ENCODE measurements around the gene GFPT1. TPM values are rescaled to one million over a fixed set of nuclear protein-coding genes. Genes with fewer than 3 reads are reported as not detected.

The GFPT1 gene
- total RNA-seq, 4 donors from 2014 or later = 15.3 to 40.4 (median 28.2) TPM

DNA sequence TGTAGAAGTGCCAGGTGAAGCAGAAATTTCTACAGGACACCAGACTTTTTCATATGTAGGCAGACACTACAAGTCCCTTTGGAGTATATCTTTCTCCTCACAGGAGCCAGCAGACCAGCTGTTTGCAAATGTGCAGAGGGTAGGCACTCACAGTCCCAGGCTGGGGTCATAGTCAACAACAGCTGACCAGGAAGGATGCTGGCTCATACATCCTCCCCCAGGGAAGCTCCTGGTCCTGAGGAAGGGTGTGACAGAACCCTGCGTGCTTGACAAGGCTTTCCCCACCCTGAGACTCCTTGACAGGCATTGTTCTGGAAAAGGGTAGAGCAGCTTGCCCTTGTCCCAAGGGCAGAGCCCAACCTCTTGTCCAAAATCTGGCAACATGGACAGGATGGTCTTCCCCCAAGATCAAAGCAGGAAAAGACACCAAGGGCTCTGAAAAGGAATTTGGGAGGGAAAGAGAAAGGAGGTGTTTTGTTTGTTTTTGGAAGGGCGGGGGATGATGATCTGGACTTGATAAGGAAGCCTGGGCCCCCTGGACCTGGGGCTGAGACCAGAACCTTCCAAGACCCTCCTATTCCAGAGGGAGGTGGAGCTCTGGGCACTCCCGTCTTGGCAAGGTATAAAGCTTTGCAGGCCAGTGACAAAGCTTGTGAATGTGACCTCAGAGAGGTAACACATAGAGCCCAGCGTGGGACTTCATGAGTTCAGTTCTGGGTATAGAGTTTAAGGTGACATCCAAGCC lies 87.1 kb downstream of the GFPT1 start:
- WGBS, 2 donors (ENCODE audit: low coverage in 1 of 2) = 68 to 83% methylated on average over 1 to 4 of the region's 4 CpGs
- no peaks in the 10 kb centered on the region for H3K27me3 ChIP-seq
- no peaks in the 10 kb centered on the region for H3K36me3 ChIP-seq
- no peak overlapping the region for H3K27ac ChIP-seq
- H3K4me1 ChIP-seq = no peaks in the 10 kb centered on the region
- no peak for ATAC-seq
- TF ChIP-seq EP300 (IDR thresholded peaks at IDR 0.05) (no peak), POLR2A (IDR thresholded peaks at IDR 0.05) (no peak), POLR2AphosphoS5 (IDR thresholded peaks at IDR 0.05) (no peak)
- TF ChIP-seq, protein P1, sequence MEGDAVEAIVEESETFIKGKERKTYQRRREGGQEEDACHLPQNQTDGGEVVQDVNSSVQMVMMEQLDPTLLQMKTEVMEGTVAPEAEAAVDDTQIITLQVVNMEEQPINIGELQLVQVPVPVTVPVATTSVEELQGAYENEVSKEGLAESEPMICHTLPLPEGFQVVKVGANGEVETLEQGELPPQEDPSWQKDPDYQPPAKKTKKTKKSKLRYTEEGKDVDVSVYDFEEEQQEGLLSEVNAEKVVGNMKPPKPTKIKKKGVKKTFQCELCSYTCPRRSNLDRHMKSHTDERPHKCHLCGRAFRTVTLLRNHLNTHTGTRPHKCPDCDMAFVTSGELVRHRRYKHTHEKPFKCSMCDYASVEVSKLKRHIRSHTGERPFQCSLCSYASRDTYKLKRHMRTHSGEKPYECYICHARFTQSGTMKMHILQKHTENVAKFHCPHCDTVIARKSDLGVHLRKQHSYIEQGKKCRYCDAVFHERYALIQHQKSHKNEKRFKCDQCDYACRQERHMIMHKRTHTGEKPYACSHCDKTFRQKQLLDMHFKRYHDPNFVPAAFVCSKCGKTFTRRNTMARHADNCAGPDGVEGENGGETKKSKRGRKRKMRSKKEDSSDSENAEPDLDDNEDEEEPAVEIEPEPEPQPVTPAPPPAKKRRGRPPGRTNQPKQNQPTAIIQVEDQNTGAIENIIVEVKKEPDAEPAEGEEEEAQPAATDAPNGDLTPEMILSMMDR (IDR thresholded peaks at IDR 0.05) = no peak
- no peak overlapping the region for H3K4me3 ChIP-seq
- peaks cover 0 to 7% (median 0%) of the 10 kb centered on the region in 3 donors for H3K9me3 ChIP-seq

GRCh38 chr2:69298862-69299261 lies 88.2 kb downstream of the GFPT1 start:
- Histone ChIP-seq H3K4me3 (no peak overlapping the region), H3K4me1 (no peaks in the 10 kb centered on the region), H3K27ac (no peak overlapping the region), H3K27me3 (no peaks in the 10 kb centered on the region), H3K36me3 (no peaks in the 10 kb centered on the region), H3K9me3 (peaks cover 0 to 2% (median 0%) of the 10 kb centered on the region in 3 donors)
- ATAC-seq = no peak
- 88 to 100% methylated on average over 1 to 2 of the region's 4 CpGs for WGBS, 2 donors (ENCODE audit: low coverage in 1 of 2)
- TF ChIP-seq POLR2AphosphoS5 (IDR thresholded peaks at IDR 0.05) = no peak
- TF ChIP-seq EP300 (IDR thresholded peaks at IDR 0.05) = no peak
- TF ChIP-seq, protein P1 (IDR thresholded peaks at IDR 0.05) = no peak
- no peak for TF ChIP-seq POLR2A (IDR thresholded peaks at IDR 0.05)

GRCh38 chr2:69298261-69298660 lies 88.8 kb downstream of the GFPT1 start:
- Histone ChIP-seq H3K4me1 (no peaks in the 10 kb centered on the region), H3K4me3 (no peak overlapping the region), H3K27ac (no peak overlapping the region), H3K36me3 (no peaks in the 10 kb centered on the region), H3K9me3 (no peaks in the 10 kb centered on the region), H3K27me3 (no peaks in the 10 kb centered on the region)
- ATAC-seq = no peak
- TF ChIP-seq POLR2AphosphoS5 (IDR thresholded peaks at IDR 0.05) = no peak
- no peak for TF ChIP-seq POLR2A (IDR thresholded peaks at IDR 0.05)
- TF ChIP-seq EP300 (IDR thresholded peaks at IDR 0.05) = no peak
- TF ChIP-seq, protein P1 (IDR thresholded peaks at IDR 0.05) = no peak
- 50 to 78% methylated on average over 3 to 4 of the region's 7 CpGs for whole genome bisulfite sequencing, 2 donors (ENCODE audit: low coverage in 1 of 2)

DNA sequence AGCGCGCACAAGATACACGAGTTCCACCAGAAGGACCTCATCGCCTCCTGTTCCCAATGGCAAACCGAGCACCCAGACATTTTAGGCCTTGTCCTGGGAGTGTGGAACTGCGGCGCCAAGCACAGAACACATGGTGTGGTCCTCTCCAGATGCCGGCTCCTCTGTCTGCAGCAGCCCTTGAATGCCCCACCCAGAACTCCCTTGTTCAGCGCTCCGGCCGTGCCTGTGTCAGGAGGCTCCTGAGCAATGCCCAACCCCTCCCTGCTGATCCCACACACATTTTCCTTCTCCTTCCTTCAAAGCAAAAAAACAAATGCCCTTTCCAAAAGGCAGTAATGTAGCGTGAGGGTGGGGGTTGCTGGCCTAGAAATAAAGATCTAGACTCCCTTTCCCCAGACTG lies 89.8 kb downstream of the GFPT1 start:
- 85% methylated on average over 5 of the region's 12 CpGs; no CpG with 5 or more reads in 1 of the 2 donors for WGBS, 2 donors (ENCODE audit: low coverage in 1 of 2)
- H3K27me3 ChIP-seq = no peaks in the 10 kb centered on the region
- ATAC-seq = peak; percentile 23

More for the DNA sequence above, 89.8 kb downstream of the GFPT1 start:
- H3K36me3 ChIP-seq = no peaks in the 10 kb centered on the region
- no peaks in the 10 kb centered on the region for H3K9me3 ChIP-seq
- no peak overlapping the region for H3K27ac ChIP-seq
- no peak for TF ChIP-seq POLR2AphosphoS5 (IDR thresholded peaks at IDR 0.05)
- no peak for TF ChIP-seq EP300 (IDR thresholded peaks at IDR 0.05)
- no peak for TF ChIP-seq POLR2A (IDR thresholded peaks at IDR 0.05)
- TF ChIP-seq, protein P1 (IDR thresholded peaks at IDR 0.05) = no peak
- no peak overlapping the region for H3K4me3 ChIP-seq
- peaks cover 0 to 2% (median 1%) of the 10 kb centered on the region in 3 donors for H3K4me1 ChIP-seq
